ENCODE measurements around the gene CAST. TPM values are rescaled to one million over a fixed set of nuclear protein-coding genes. Genes with fewer than 3 reads are reported as not detected.
A peak's percentile ranks its signal among the peaks of the same experiment; 100 is the strongest.

CAST gene
- total RNA-seq, 4 donors from 2014 or later = 98.2 to 350 (median 136) TPM

GRCh38 chr5:96775689-96776088 is 113.5 kb downstream of the CAST start:
- intact Hi-C loops (cut with DNase I; ENCODE audit: low total_unique reads) = no loop called here
- TF ChIP-seq CTCF (IDR thresholded peaks at IDR 0.05) (no peak), POLR2A (IDR thresholded peaks at IDR 0.05) (no peak)
- Histone ChIP-seq H3K4me1 (no peaks in the 10 kb centered on the region), H3K27ac (no peak overlapping the region), H3K9me3 (no peaks in the 10 kb centered on the region), H3K4me3 (no peak overlapping the region), H3K27me3 (no peaks in the 10 kb centered on the region), H3K36me3 (no peaks in the 10 kb centered on the region)
- no peak for DNase-seq

GRCh38 chr5:96776621-96777020 is 114.4 kb downstream of the CAST start:
- H3K9me3 ChIP-seq = no peaks in the 10 kb centered on the region
- no peak overlapping the region for H3K4me3 ChIP-seq
- intact Hi-C loops (cut with DNase I; ENCODE audit: low total_unique reads) = no loop called here
- TF ChIP-seq POLR2A (IDR thresholded peaks at IDR 0.05) = no peak
- no peak for TF ChIP-seq CTCF (IDR thresholded peaks at IDR 0.05)
- H3K4me1 ChIP-seq = peaks cover 0 to 7% of the 10 kb centered on the region in 2 donors
- H3K27ac ChIP-seq = no peak overlapping the region
- DNase-seq = no peak
- H3K27me3 ChIP-seq = no peaks in the 10 kb centered on the region
- H3K36me3 ChIP-seq = no peaks in the 10 kb centered on the region

- no peaks in the 10 kb centered on the region for H3K36me3 ChIP-seq
- H3K9me3 ChIP-seq = no peaks in the 10 kb centered on the region
- intact Hi-C loops (cut with DNase I; ENCODE audit: low total_unique reads) = no loop called here
- H3K4me3 ChIP-seq = no peak overlapping the region
- no peak for DNase-seq
- TF ChIP-seq CTCF (IDR thresholded peaks at IDR 0.05) = no peak
- no peaks in the 10 kb centered on the region for H3K27me3 ChIP-seq
- no peak overlapping the region for H3K27ac ChIP-seq
- H3K4me1 ChIP-seq = peaks cover 0 to 7% of the 10 kb centered on the region in 2 donors
These were observed 116.2 kb downstream of the CAST start for GRCh38 chr5:96778409-96778808.

GRCh38 chr5:96780626-96781025 is 118.5 kb downstream of the CAST start:
- Histone ChIP-seq H3K4me1 (peaks cover 0 to 7% of the 10 kb centered on the region in 2 donors), H3K9me3 (no peaks in the 10 kb centered on the region), H3K4me3 (no peak overlapping the region), H3K36me3 (no peaks in the 10 kb centered on the region), H3K27ac (peak overlapping the region; percentile 31 to 55), H3K27me3 (no peaks in the 10 kb centered on the region)
- no peak for DNase-seq
- intact Hi-C loops (cut with DNase I; ENCODE audit: low total_unique reads) = no loop called here
- TF ChIP-seq CTCF (IDR thresholded peaks at IDR 0.05) = no peak
- no peak for TF ChIP-seq POLR2A (IDR thresholded peaks at IDR 0.05)

GRCh38 chr5:96781031-96781971 is 119.1 kb downstream of the CAST start:
- Histone ChIP-seq H3K4me3 (no peak overlapping the region), H3K36me3 (no peaks in the 10 kb centered on the region), H3K9me3 (no peaks in the 10 kb centered on the region), H3K27ac (peak overlapping the region; percentile 31 to 55), H3K27me3 (no peaks in the 10 kb centered on the region), H3K4me1 (peaks cover 0 to 7% of the 10 kb centered on the region in 2 donors)
- intact Hi-C loops (cut with DNase I; ENCODE audit: low total_unique reads) = no loop called here
- no peak for DNase-seq
- TF ChIP-seq CTCF (IDR thresholded peaks at IDR 0.05) = no peak
- TF ChIP-seq POLR2A (IDR thresholded peaks at IDR 0.05) = no peak

All from uterus (tissue), 4 donors.